GM12878 (cell line): ENCODE results near the gene FANCC. TPM values are rescaled to one million over a fixed set of nuclear protein-coding genes. Genes with fewer than 3 reads are reported as not detected.

ENCODE experiments used
- ATAC-seq: fragments of 200-7000 bp; cut with Tn5 transposase; 3 replicates; pipeline ENCODE4 v1.9.1; 2020; ENCODE audit warnings: mild to moderate bottlenecking, moderate library complexity
- BruUV-seq: library from RNA; stranded (reverse); fragments of 400-500 nt; replicated peaks from 2 replicates; lab custom pipeline; 2021; lab: Mats Ljungman, UMichigan
- CTCF ChIA-PET: fragments of 300-600 bp; sonication (Branson Sonifier 250); formaldehyde crosslinking; extraction: SDS; loops from one replicate; lab custom pipeline; 2021; ENCODE audit warnings: inconsistent platforms; lab: Yijun Ruan, JAX
- POLR2A ChIA-PET: fragments of 350-600 bp; formaldehyde crosslinking; extraction: SDS; loops from one replicate; lab custom pipeline; 2021; ENCODE audit warnings: inconsistent platforms; lab: Charles Lee
- RAD21 ChIA-PET: fragments of 300-600 bp; sonication (Branson Sonifier 250); formaldehyde crosslinking; loops from one replicate; lab custom pipeline; 2023; ENCODE audit warnings: antibody characterized with exemption; ENCODE audit not compliant: unreplicated experiment; lab: Charles Lee
- SMC1A ChIA-PET: fragments of 300-600 bp; sonication (Branson Sonifier 250); formaldehyde crosslinking; loops from one replicate; lab custom pipeline; 2023; ENCODE audit not compliant: unreplicated experiment, uncharacterized antibody; lab: Charles Lee
- DNase-seq: peaks from one replicate; pipeline ENCODE4 v3.0.0-alpha.2; 2011; ENCODE audit warnings: low read depth, low spot score
- FAIRE-seq: peaks from 3 replicates; lab custom pipeline; 2011; peaks lifted over from hg19 to GRCh38; lab: Jason Lieb, UNC
- H2AFZ ChIP-seq: 2 replicates; pipeline ENCODE4 v1.6.0; 2011; ENCODE audit warnings: low read depth, low read length, control low read depth; ENCODE audit not compliant: control insufficient read depth
- H3K27ac ChIP-seq: 2 replicates; pipeline ENCODE4 v1.5.1; 2011; ENCODE audit warnings: control low read depth; ENCODE audit not compliant: control insufficient read depth, insufficient read depth
- H3K27me3 ChIP-seq, 2 experiments: replicated peaks in 1 of 2; 2 replicates each; pipeline versions ENCODE4 v1.6.0 to v1.6.1; 2011; ENCODE audit warnings: low read length in 1 of 2; ENCODE audit not compliant: control insufficient read depth in 2 of 2, insufficient read depth in 2 of 2
- H3K36me3 ChIP-seq, 2 experiments: 2 replicates each; pipeline ENCODE4 v1.5.1; 2011; ENCODE audit warnings: low read length in 1 of 2; ENCODE audit not compliant: control insufficient read depth in 2 of 2, insufficient read depth in 2 of 2
- H3K4me1 ChIP-seq: 2 replicates; pipeline ENCODE4 v1.6.1; 2011; ENCODE audit warnings: mild to moderate bottlenecking, low read length, moderate library complexity, mixed read lengths; ENCODE audit not compliant: control insufficient read depth, insufficient read depth
- H3K4me2 ChIP-seq: 2 replicates; pipeline ENCODE4 v1.6.0; 2011; ENCODE audit warnings: control low read depth; ENCODE audit not compliant: control insufficient read depth, insufficient read depth
- H3K4me3 ChIP-seq: fragments of 200-600 bp; sonication (generic); 2 replicates; pipeline ENCODE4 v1.5.1; 2016
- H3K79me2 ChIP-seq: 2 replicates; pipeline ENCODE4 v1.6.0; 2011; ENCODE audit warnings: low read length; ENCODE audit not compliant: control insufficient read depth, insufficient read depth
- H3K9ac ChIP-seq: 2 replicates; pipeline ENCODE4 v1.8.0; 2011; ENCODE audit warnings: low read length, control low read depth, mixed read lengths; ENCODE audit not compliant: control insufficient read depth, insufficient read depth
- H3K9me3 ChIP-seq: replicated peaks from 3 replicates; pipeline ENCODE4 v1.5.1; 2011; ENCODE audit warnings: mild to moderate bottlenecking, low read length; ENCODE audit not compliant: control insufficient read depth, insufficient read depth
- H4K20me1 ChIP-seq: 2 replicates; pipeline ENCODE4 v1.6.0; 2011; ENCODE audit not compliant: control insufficient read depth, insufficient read depth
- BCLAF1 ChIP-seq: fragments of 450-650 bp; IDR thresholded peaks from 2 replicates; pipeline ENCODE4 v1.6.1; 2017; ENCODE audit warnings: antibody characterized with exemption, mild to moderate bottlenecking, moderate library complexity
- BRCA1 ChIP-seq: IDR thresholded peaks from 2 replicates; pipeline ENCODE4 v1.6.1; 2011; ENCODE audit warnings: low read depth, low read length, improper control_type of control experiment
- CBX5 ChIP-seq: sonication (generic); IDR thresholded peaks from 2 replicates; pipeline ENCODE4 v1.6.1; 2016; ENCODE audit warnings: low read depth, moderate library complexity, mild to moderate bottlenecking, inconsistent platforms
- GABPA ChIP-seq: IDR thresholded peaks from 2 replicates; pipeline ENCODE4 v1.6.1; 2014; ENCODE audit warnings: antibody characterized with exemption, low read depth, mild to moderate bottlenecking, inconsistent platforms
- GATAD2B ChIP-seq: fragments of 450-650 bp; conservative IDR thresholded peaks from 2 replicates; pipeline ENCODE4 v1.6.1; 2017; ENCODE audit warnings: low read depth, mild to moderate bottlenecking, moderate library complexity
- IKZF2 ChIP-seq, 2 experiments: fragments of 450-650 bp; IDR thresholded peaks; 2 replicates each; pipeline ENCODE4 v1.6.1; 2017; ENCODE audit warnings: mild to moderate bottlenecking in 2 of 2, moderate library complexity in 2 of 2
- MTA3 ChIP-seq: IDR thresholded peaks from 2 replicates; pipeline ENCODE4 v1.6.1; 2012; ENCODE audit warnings: low read length, inconsistent platforms, borderline replicate concordance
- NFYB ChIP-seq: IDR thresholded peaks from 2 replicates; pipeline ENCODE4 v1.6.1; 2011; ENCODE audit warnings: low read depth, mild to moderate bottlenecking, low read length, improper control_type of control experiment, moderate library complexity; ENCODE audit not compliant: insufficient read depth
- POLR2AphosphoS5 ChIP-seq: IDR thresholded peaks from 2 replicates; pipeline ENCODE4 v1.6.1; 2011; ENCODE audit warnings: mild to moderate bottlenecking, low read length, inconsistent platforms
- RELA ChIP-seq: fragments of 450-650 bp; IDR thresholded peaks from 2 replicates; pipeline ENCODE4 v1.8.0; 2014; ENCODE audit warnings: borderline replicate concordance; ENCODE audit not compliant: partially characterized antibody
- WGBS: methylation state at CpG from one replicate; pipeline ENCODE4 v1.1.6; 2016; ENCODE audit warnings: low lambda C conversion rate; ENCODE audit not compliant: insufficient replicate concordance, insufficient coverage; ENCODE audit errors: missing lambda C conversion rate; 5-methylcytosine and 5-hydroxymethylcytosine counted together
- in situ Hi-C: fragments of 300-500 bp; cut with MboI; formaldehyde crosslinking; loops from 9 replicates; pipeline ENCODE4 v1.14.3; 2018; ENCODE audit warnings: mixed read lengths
- intact Hi-C: fragments of 100-400 bp; cut with micrococcal nuclease; formaldehyde crosslinking; loops from one replicate; pipeline ENCODE4 v1.14.2; 2022; ENCODE audit not compliant: unreplicated experiment
- polyA plus RNA-seq, 11 experiments: library from polyadenylated mRNA; depleted of rRNA in 4 of 11; unstranded in 6 of 11; stranded (reverse) in 5 of 11; fragments of >200 nt; fragmentation: Nextera tagmentation in 4 of 11; fragmentation: Illumina TruSeq in 1 of 11; extraction: Ambion mirVana in 4 of 11; extraction: Trizol in 1 of 11; gene quantifications; 1 replicate in 1 of 11; 2 replicates in 10 of 11; pipeline versions ENCODE4 v1.2.1 to v1.2.3, GENCODE V29; 2011 to 2016; ENCODE audit warnings: inconsistent platforms in 2 of 11, missing spikeins in 2 of 11, low read depth in 1 of 11
- total RNA-seq, 4 experiments: library from RNA; depleted of rRNA in 3 of 4; stranded (reverse); fragments of >200 nt in 3 of 4; fragmentation: Illumina TruSeq in 1 of 4; extraction: Trizol in 1 of 4; gene quantifications; 2 replicates each; pipeline versions ENCODE4 v1.2.1 to v1.2.3, GENCODE V29; 2013 to 2021
- TF ChIP-seq, protein P1 (sequence below): fragments of 150-350 bp; IDR thresholded peaks from 2 replicates; pipeline ENCODE4 v1.6.1; 2016; ENCODE audit warnings: low read depth, low read length

FANCC gene
- total and polyA plus RNA-seq, 10 of the 15 experiments (the other 5 are each of a cell fraction or from before 2014, with no cell fraction given), result 1.2 to 16.8 (median 10.5) TPM

DNA sequence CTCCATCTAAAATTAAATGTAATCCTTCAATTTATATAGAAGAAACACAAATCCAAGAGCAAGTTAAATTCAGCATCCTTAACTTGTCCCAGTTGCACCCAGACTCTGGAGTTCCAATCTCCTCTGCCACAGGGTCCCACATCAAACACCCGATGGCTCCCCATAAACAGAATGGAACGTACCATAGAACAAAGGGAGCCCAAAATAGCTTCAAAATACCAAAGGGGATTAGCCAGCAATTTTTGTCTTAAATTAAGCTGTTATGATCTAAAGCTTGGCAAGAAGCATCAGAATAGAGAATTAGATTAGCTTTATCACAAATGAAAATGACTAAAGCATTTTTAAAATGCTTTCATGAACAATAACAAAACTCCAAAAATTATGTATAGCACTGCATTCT is 112.8 kb downstream of the FANCC start:
- BruUV-seq, result no TSS peak
- in situ Hi-C loops, result no loop called here
- ChIA-PET POLR2A (no interaction called here), RAD21 (interaction anchor here (0.6 to 1.3 kb wide), 3 partner anchors 9 to 301 kb away, joined by 3 to 4 read pairs (median 3); no protein-coding TSS in a partner anchor), SMC1A (interaction anchor here (1.0 to 2.1 kb wide), 5 partner anchors 8 to 62 kb away, joined by 3 to 8 read pairs (median 4); no protein-coding TSS in a partner anchor), CTCF (interaction anchor here (0.8 to 1.6 kb wide), 7 partner anchors 9 to 74 kb away, joined by 3 to 6 read pairs (median 4); no protein-coding TSS in a partner anchor)
- Histone ChIP-seq H3K4me3 (no peak overlapping the region), H3K27me3 (no peaks in the 10 kb centered on the region), H3K79me2 (no peaks in the 10 kb centered on the region), H3K4me1 (no peaks in the 10 kb centered on the region), H3K9ac (no peak overlapping the region), H4K20me1 (no peaks in the 10 kb centered on the region), H3K36me3 (no peaks in the 10 kb centered on the region), H3K27ac (no peak overlapping the region), H3K9me3 (no peaks in the 10 kb centered on the region), H3K4me2 (no peak overlapping the region), H2AFZ (no peak overlapping the region)
- intact Hi-C loops, result no loop called here
- 96% methylated on average over 2 of the region's 2 CpGs for WGBS
- DNase-seq, result no peak
- FAIRE-seq, result no peak
- no peak for TF ChIP-seq MTA3
- no peak for ATAC-seq

GRCh38 chr9:95204310-95204709 is 113.2 kb downstream of the FANCC start:
- Histone ChIP-seq H3K79me2 (no peaks in the 10 kb centered on the region), H3K36me3 (no peaks in the 10 kb centered on the region), H3K4me2 (no peak overlapping the region), H3K27me3 (no peaks in the 10 kb centered on the region), H3K4me3 (no peak overlapping the region), H2AFZ (no peak overlapping the region), H3K9ac (no peak overlapping the region), H3K9me3 (no peaks in the 10 kb centered on the region), H3K4me1 (no peaks in the 10 kb centered on the region), H3K27ac (no peak overlapping the region), H4K20me1 (no peaks in the 10 kb centered on the region)
- ChIA-PET SMC1A (interaction anchor here (1.3 to 2.1 kb wide), 4 partner anchors 8 to 63 kb away, joined by 4 to 8 read pairs (median 4); no protein-coding TSS in a partner anchor), CTCF (interaction anchor here (0.6 to 1.6 kb wide), 7 partner anchors 10 to 507 kb away, joined by 3 to 6 read pairs (median 4); no protein-coding TSS in a partner anchor), POLR2A (no interaction called here), RAD21 (interaction anchor here (1.2 to 1.3 kb wide), 2 partner anchors 9 to 113 kb away, joined by 3 to 4 read pairs; no protein-coding TSS in a partner anchor)
- FAIRE-seq, result no peak
- intact Hi-C loops, result no loop called here
- no peak for DNase-seq
- ATAC-seq, result no peak
- BruUV-seq, result no TSS peak
- in situ Hi-C loops, result no loop called here
- 100% methylated on average over 3 of the region's 3 CpGs for WGBS
- no peak for TF ChIP-seq POLR2AphosphoS5
- no peak for TF ChIP-seq RELA
- TF ChIP-seq GABPA, result no peak
- no peak for TF ChIP-seq BCLAF1
- no peak for TF ChIP-seq IKZF2 (IDR thresholded peaks at IDR 0.05)
- TF ChIP-seq, protein P1, sequence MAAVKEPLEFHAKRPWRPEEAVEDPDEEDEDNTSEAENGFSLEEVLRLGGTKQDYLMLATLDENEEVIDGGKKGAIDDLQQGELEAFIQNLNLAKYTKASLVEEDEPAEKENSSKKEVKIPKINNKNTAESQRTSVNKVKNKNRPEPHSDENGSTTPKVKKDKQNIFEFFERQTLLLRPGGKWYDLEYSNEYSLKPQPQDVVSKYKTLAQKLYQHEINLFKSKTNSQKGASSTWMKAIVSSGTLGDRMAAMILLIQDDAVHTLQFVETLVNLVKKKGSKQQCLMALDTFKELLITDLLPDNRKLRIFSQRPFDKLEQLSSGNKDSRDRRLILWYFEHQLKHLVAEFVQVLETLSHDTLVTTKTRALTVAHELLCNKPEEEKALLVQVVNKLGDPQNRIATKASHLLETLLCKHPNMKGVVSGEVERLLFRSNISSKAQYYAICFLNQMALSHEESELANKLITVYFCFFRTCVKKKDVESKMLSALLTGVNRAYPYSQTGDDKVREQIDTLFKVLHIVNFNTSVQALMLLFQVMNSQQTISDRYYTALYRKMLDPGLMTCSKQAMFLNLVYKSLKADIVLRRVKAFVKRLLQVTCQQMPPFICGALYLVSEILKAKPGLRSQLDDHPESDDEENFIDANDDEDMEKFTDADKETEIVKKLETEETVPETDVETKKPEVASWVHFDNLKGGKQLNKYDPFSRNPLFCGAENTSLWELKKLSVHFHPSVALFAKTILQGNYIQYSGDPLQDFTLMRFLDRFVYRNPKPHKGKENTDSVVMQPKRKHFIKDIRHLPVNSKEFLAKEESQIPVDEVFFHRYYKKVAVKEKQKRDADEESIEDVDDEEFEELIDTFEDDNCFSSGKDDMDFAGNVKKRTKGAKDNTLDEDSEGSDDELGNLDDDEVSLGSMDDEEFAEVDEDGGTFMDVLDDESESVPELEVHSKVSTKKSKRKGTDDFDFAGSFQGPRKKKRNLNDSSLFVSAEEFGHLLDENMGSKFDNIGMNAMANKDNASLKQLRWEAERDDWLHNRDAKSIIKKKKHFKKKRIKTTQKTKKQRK, result no peak
- TF ChIP-seq BRCA1, result no peak
- TF ChIP-seq NFYB, result no peak
- no peak for TF ChIP-seq CBX5
- no peak for TF ChIP-seq GATAD2B
